Measurements from ENCODE around the gene R3HCC1L.

DNA sequence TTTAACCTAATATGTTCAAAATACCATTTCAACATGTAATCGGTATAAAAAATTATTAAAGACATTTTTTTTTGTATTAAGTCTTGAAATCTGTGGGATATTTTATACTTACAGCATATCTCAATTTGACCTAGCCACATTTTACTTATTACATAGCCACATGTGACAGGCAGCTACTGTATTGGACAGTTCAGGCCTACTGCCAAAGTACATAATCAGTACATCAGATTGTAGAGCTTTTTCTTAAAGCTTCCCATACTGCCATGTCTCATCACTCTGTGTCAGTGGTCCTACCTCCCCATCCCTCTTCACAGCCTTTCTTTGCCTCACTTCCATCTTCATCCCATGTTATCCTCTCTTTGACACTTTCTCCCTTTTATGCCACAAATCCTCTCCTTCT is 90.5 kb downstream of the R3HCC1L start:
- no peak for TF ChIP-seq POLR2AphosphoS5 (IDR thresholded peaks at IDR 0.05; ENCODE audit: low read depth, low read length)
- no peak for TF ChIP-seq POLR2A (IDR thresholded peaks at IDR 0.05; ENCODE audit: low read depth, low read length)
